GM12878 (cell line): ENCODE measurements around the gene ANK2. TPM values are rescaled to one million over a fixed set of nuclear protein-coding genes. Genes with fewer than 3 reads are reported as not detected.

ENCODE experiments used
- ATAC-seq: fragments of 200-7000 bp; cut with Tn5 transposase; 3 replicates; pipeline ENCODE4 v1.9.1; 2020; ENCODE audit warnings: mild to moderate bottlenecking, moderate library complexity
- BruUV-seq: library from RNA; stranded (reverse); fragments of 400-500 nt; replicated peaks from 2 replicates; lab custom pipeline; 2021; lab: Mats Ljungman, UMichigan
- CTCF ChIA-PET: fragments of 300-600 bp; sonication (Branson Sonifier 250); formaldehyde crosslinking; extraction: SDS; loops from one replicate; lab custom pipeline; 2021; ENCODE audit warnings: inconsistent platforms; lab: Yijun Ruan, JAX
- POLR2A ChIA-PET: fragments of 350-600 bp; formaldehyde crosslinking; extraction: SDS; loops from one replicate; lab custom pipeline; 2021; ENCODE audit warnings: inconsistent platforms; lab: Charles Lee
- RAD21 ChIA-PET: fragments of 300-600 bp; sonication (Branson Sonifier 250); formaldehyde crosslinking; loops from one replicate; lab custom pipeline; 2023; ENCODE audit warnings: antibody characterized with exemption; ENCODE audit not compliant: unreplicated experiment; lab: Charles Lee
- SMC1A ChIA-PET: fragments of 300-600 bp; sonication (Branson Sonifier 250); formaldehyde crosslinking; loops from one replicate; lab custom pipeline; 2023; ENCODE audit not compliant: unreplicated experiment, uncharacterized antibody; lab: Charles Lee
- DNase-seq: peaks from one replicate; pipeline ENCODE4 v3.0.0-alpha.2; 2011; ENCODE audit warnings: low read depth, low spot score
- FAIRE-seq: peaks from 3 replicates; lab custom pipeline; 2011; peaks lifted over from hg19 to GRCh38; lab: Jason Lieb, UNC
- H2AFZ ChIP-seq: 2 replicates; pipeline ENCODE4 v1.6.0; 2011; ENCODE audit warnings: low read depth, low read length, control low read depth; ENCODE audit not compliant: control insufficient read depth
- H3K27ac ChIP-seq: 2 replicates; pipeline ENCODE4 v1.5.1; 2011; ENCODE audit warnings: control low read depth; ENCODE audit not compliant: control insufficient read depth, insufficient read depth
- H3K27me3 ChIP-seq, 2 experiments: replicated peaks in 1 of 2; 2 replicates each; pipeline versions ENCODE4 v1.6.0 to v1.6.1; 2011; ENCODE audit warnings: low read length in 1 of 2; ENCODE audit not compliant: control insufficient read depth in 2 of 2, insufficient read depth in 2 of 2
- H3K36me3 ChIP-seq, 2 experiments: 2 replicates each; pipeline ENCODE4 v1.5.1; 2011; ENCODE audit warnings: low read length in 1 of 2; ENCODE audit not compliant: control insufficient read depth in 2 of 2, insufficient read depth in 2 of 2
- H3K4me1 ChIP-seq: 2 replicates; pipeline ENCODE4 v1.6.1; 2011; ENCODE audit warnings: mild to moderate bottlenecking, low read length, moderate library complexity, mixed read lengths; ENCODE audit not compliant: control insufficient read depth, insufficient read depth
- H3K4me2 ChIP-seq: 2 replicates; pipeline ENCODE4 v1.6.0; 2011; ENCODE audit warnings: control low read depth; ENCODE audit not compliant: control insufficient read depth, insufficient read depth
- H3K4me3 ChIP-seq: fragments of 200-600 bp; sonication (generic); 2 replicates; pipeline ENCODE4 v1.5.1; 2016
- H3K79me2 ChIP-seq: 2 replicates; pipeline ENCODE4 v1.6.0; 2011; ENCODE audit warnings: low read length; ENCODE audit not compliant: control insufficient read depth, insufficient read depth
- H3K9ac ChIP-seq: 2 replicates; pipeline ENCODE4 v1.8.0; 2011; ENCODE audit warnings: low read length, control low read depth, mixed read lengths; ENCODE audit not compliant: control insufficient read depth, insufficient read depth
- H3K9me3 ChIP-seq: replicated peaks from 3 replicates; pipeline ENCODE4 v1.5.1; 2011; ENCODE audit warnings: mild to moderate bottlenecking, low read length; ENCODE audit not compliant: control insufficient read depth, insufficient read depth
- H4K20me1 ChIP-seq: 2 replicates; pipeline ENCODE4 v1.6.0; 2011; ENCODE audit not compliant: control insufficient read depth, insufficient read depth
- ATF7 ChIP-seq: fragments of 450-650 bp; IDR thresholded peaks from 2 replicates; pipeline ENCODE4 v1.6.1; 2016; ENCODE audit warnings: low read depth, mild to moderate bottlenecking
- CTCF ChIP-seq, 3 experiments: IDR thresholded peaks in 2 of 3; conservative IDR thresholded peaks in 1 of 3; 2 replicates each; pipeline ENCODE4 v1.5.1; 2011; ENCODE audit warnings: low read depth in 3 of 3, low read length in 3 of 3, mild to moderate bottlenecking in 3 of 3, control low read depth in 2 of 3, moderate library complexity in 2 of 3, inconsistent platforms in 1 of 3, mixed read lengths in 1 of 3; ENCODE audit not compliant: control insufficient read depth in 2 of 3, insufficient read depth in 1 of 3; ENCODE audit errors: extremely low read depth in 1 of 3
- DPF2 ChIP-seq: fragments of 450-650 bp; IDR thresholded peaks from 2 replicates; pipeline ENCODE4 v1.6.1; 2017; ENCODE audit warnings: mild to moderate bottlenecking
- E2F4 ChIP-seq: IDR thresholded peaks from 2 replicates; pipeline ENCODE4 v1.6.1; 2012; ENCODE audit warnings: low read depth, low read length, improper control_type of control experiment
- GATAD2B ChIP-seq: fragments of 450-650 bp; conservative IDR thresholded peaks from 2 replicates; pipeline ENCODE4 v1.6.1; 2017; ENCODE audit warnings: low read depth, mild to moderate bottlenecking, moderate library complexity
- HDGF ChIP-seq: fragments of 450-650 bp; IDR thresholded peaks from 2 replicates; pipeline ENCODE4 v1.6.1; 2016; ENCODE audit warnings: antibody characterized with exemption
- MEF2B ChIP-seq: fragments of 450-650 bp; IDR thresholded peaks from 2 replicates; pipeline ENCODE4 v1.6.1; 2018; ENCODE audit warnings: mild to moderate bottlenecking, moderate library complexity; ENCODE audit not compliant: partially characterized antibody, poor library complexity, severe bottlenecking
- MTA3 ChIP-seq: IDR thresholded peaks from 2 replicates; pipeline ENCODE4 v1.6.1; 2012; ENCODE audit warnings: low read length, inconsistent platforms, borderline replicate concordance
- STAT1 ChIP-seq: fragments of 450-650 bp; conservative IDR thresholded peaks from 2 replicates; pipeline ENCODE4 v1.6.1; 2014; ENCODE audit warnings: antibody characterized with exemption, mild to moderate bottlenecking
- SUZ12 ChIP-seq: fragments of 200-600 bp; sonication (generic); IDR thresholded peaks from one replicate; pipeline ENCODE4 v1.6.1; 2018; ENCODE audit warnings: antibody characterized with exemption, mild to moderate bottlenecking; ENCODE audit not compliant: unreplicated experiment
- TCF12 ChIP-seq: IDR thresholded peaks from 2 replicates; pipeline ENCODE4 v1.6.1; 2011; ENCODE audit warnings: low read depth, mild to moderate bottlenecking, low read length
- ZNF622 ChIP-seq: fragments of 450-650 bp; IDR thresholded peaks from 2 replicates; pipeline ENCODE4 v1.6.1; 2017; ENCODE audit warnings: mild to moderate bottlenecking, inconsistent platforms
- WGBS: methylation state at CpG from one replicate; pipeline ENCODE4 v1.1.6; 2016; ENCODE audit warnings: low lambda C conversion rate; ENCODE audit not compliant: insufficient replicate concordance, insufficient coverage; ENCODE audit errors: missing lambda C conversion rate; 5-methylcytosine and 5-hydroxymethylcytosine counted together
- in situ Hi-C: fragments of 300-500 bp; cut with MboI; formaldehyde crosslinking; loops from 9 replicates; pipeline ENCODE4 v1.14.3; 2018; ENCODE audit warnings: mixed read lengths
- intact Hi-C: fragments of 100-400 bp; cut with micrococcal nuclease; formaldehyde crosslinking; loops from one replicate; pipeline ENCODE4 v1.14.2; 2022; ENCODE audit not compliant: unreplicated experiment
- polyA plus RNA-seq, 11 experiments: library from polyadenylated mRNA; depleted of rRNA in 4 of 11; unstranded in 6 of 11; stranded (reverse) in 5 of 11; fragments of >200 nt; fragmentation: Nextera tagmentation in 4 of 11; fragmentation: Illumina TruSeq in 1 of 11; extraction: Ambion mirVana in 4 of 11; extraction: Trizol in 1 of 11; gene quantifications; 1 replicate in 1 of 11; 2 replicates in 10 of 11; pipeline versions ENCODE4 v1.2.1 to v1.2.3, GENCODE V29; 2011 to 2016; ENCODE audit warnings: inconsistent platforms in 2 of 11, missing spikeins in 2 of 11, low read depth in 1 of 11
- total RNA-seq, 4 experiments: library from RNA; depleted of rRNA in 3 of 4; stranded (reverse); fragments of >200 nt in 3 of 4; fragmentation: Illumina TruSeq in 1 of 4; extraction: Trizol in 1 of 4; gene quantifications; 2 replicates each; pipeline versions ENCODE4 v1.2.1 to v1.2.3, GENCODE V29; 2013 to 2021
- TF ChIP-seq, protein P1 (sequence below): fragments of 450-650 bp; IDR thresholded peaks from 2 replicates; pipeline ENCODE4 v1.6.1; 2017; ENCODE audit warnings: borderline replicate concordance
- TF ChIP-seq, protein P2 (sequence below): IDR thresholded peaks from 2 replicates; pipeline ENCODE4 v1.6.1; 2011; ENCODE audit warnings: mild to moderate bottlenecking, low read depth, low read length, moderate library complexity; ENCODE audit not compliant: insufficient replicate concordance
- TF ChIP-seq, protein P3 (sequence below): fragments of 450-650 bp; IDR thresholded peaks from 2 replicates; pipeline ENCODE4 v1.6.1; 2017; ENCODE audit warnings: antibody characterized with exemption, mild to moderate bottlenecking, moderate library complexity

Gene ANK2
- total and polyA plus RNA-seq, 10 of the 15 experiments (the other 5 are each of a cell fraction or from before 2014, with no cell fraction given) = 1.6 to 13.0 (median 4.1) TPM

DNA sequence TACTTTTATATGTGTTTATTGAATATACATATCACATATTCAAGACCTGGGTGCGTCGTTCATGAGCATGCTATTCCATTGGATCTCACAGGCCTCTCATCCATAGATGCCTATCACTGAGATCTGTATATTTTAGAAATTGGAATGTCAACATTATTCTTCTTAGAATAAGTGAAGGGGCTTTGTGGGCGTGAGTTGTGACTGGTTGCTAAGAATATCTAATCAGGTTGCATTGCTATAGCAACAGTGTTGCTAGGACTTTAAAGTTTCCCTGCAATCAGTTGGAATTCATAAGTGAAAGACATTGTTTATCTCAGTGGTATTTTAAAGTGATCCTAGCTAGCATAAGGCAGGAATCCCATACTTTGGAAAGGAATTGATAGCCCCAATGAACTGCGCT lies 36.7 kb upstream of the ANK2 start (continued):
- no peak for TF ChIP-seq MEF2B
- no peak for TF ChIP-seq ZNF622
- no peak for TF ChIP-seq GATAD2B
- TF ChIP-seq SUZ12 = no peak
- no peak for TF ChIP-seq DPF2
- TF ChIP-seq, protein P1, sequence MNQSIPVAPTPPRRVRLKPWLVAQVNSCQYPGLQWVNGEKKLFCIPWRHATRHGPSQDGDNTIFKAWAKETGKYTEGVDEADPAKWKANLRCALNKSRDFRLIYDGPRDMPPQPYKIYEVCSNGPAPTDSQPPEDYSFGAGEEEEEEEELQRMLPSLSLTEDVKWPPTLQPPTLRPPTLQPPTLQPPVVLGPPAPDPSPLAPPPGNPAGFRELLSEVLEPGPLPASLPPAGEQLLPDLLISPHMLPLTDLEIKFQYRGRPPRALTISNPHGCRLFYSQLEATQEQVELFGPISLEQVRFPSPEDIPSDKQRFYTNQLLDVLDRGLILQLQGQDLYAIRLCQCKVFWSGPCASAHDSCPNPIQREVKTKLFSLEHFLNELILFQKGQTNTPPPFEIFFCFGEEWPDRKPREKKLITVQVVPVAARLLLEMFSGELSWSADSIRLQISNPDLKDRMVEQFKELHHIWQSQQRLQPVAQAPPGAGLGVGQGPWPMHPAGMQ = no peak

DNA sequence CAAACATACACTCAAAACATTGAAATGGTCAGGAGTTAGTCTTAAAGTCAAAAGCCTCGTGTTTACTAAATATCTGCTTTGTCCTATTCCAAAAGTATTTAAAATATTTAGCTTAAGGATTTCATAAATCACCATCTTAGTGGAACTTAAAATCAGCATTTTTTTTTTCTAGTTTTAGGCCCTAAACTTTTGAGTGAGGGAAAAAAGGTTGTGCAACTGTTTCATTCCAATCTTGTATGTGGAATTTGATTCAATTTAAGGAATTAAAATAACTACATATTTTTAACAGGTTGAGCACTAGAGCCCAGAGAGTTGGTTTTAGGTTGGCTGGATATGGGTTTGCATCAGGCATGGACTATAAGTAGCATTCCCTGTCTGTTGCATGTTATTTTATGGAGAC lies 35.7 kb upstream of the ANK2 start:
- FAIRE-seq = no peak
- TF ChIP-seq HDGF = no peak
- TF ChIP-seq, protein P2, sequence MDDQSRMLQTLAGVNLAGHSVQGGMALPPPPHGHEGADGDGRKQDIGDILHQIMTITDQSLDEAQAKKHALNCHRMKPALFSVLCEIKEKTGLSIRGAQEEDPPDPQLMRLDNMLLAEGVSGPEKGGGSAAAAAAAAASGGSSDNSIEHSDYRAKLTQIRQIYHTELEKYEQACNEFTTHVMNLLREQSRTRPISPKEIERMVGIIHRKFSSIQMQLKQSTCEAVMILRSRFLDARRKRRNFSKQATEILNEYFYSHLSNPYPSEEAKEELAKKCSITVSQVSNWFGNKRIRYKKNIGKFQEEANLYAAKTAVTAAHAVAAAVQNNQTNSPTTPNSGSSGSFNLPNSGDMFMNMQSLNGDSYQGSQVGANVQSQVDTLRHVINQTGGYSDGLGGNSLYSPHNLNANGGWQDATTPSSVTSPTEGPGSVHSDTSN = no peak
- TF ChIP-seq, protein P3, sequence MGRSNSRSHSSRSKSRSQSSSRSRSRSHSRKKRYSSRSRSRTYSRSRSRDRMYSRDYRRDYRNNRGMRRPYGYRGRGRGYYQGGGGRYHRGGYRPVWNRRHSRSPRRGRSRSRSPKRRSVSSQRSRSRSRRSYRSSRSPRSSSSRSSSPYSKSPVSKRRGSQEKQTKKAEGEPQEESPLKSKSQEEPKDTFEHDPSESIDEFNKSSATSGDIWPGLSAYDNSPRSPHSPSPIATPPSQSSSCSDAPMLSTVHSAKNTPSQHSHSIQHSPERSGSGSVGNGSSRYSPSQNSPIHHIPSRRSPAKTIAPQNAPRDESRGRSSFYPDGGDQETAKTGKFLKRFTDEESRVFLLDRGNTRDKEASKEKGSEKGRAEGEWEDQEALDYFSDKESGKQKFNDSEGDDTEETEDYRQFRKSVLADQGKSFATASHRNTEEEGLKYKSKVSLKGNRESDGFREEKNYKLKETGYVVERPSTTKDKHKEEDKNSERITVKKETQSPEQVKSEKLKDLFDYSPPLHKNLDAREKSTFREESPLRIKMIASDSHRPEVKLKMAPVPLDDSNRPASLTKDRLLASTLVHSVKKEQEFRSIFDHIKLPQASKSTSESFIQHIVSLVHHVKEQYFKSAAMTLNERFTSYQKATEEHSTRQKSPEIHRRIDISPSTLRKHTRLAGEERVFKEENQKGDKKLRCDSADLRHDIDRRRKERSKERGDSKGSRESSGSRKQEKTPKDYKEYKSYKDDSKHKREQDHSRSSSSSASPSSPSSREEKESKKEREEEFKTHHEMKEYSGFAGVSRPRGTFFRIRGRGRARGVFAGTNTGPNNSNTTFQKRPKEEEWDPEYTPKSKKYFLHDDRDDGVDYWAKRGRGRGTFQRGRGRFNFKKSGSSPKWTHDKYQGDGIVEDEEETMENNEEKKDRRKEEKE = no peak
- TF ChIP-seq MTA3 = no peak
- TF ChIP-seq STAT1 = no peak
- no peak for TF ChIP-seq ATF7
- TF ChIP-seq CTCF (IDR thresholded peaks at IDR 0.05 in 2 of 3, conservative IDR thresholded peaks at IDR 0.05 in 1 of 3; ENCODE audit: control insufficient read depth in 2 of 3, extremely low read depth in 1 of 3, insufficient read depth in 1 of 3, low read depth in 3 of 3, low read length in 3 of 3) = no peak
- no peak for TF ChIP-seq TCF12
- TF ChIP-seq E2F4 = no peak

More for the DNA sequence above, 35.7 kb upstream of the ANK2 start:
- no peak for DNase-seq
- H3K4me3 ChIP-seq = no peak overlapping the region
- ChIA-PET RAD21 (interaction anchor here (0.7 kb wide), 1 partner anchor 1374 kb away, joined by 3 read pairs; no protein-coding TSS in a partner anchor), POLR2A (no interaction called here), SMC1A (interaction anchor here (1.7 to 3.1 kb wide), 2 partner anchors 10 to 14 kb away, joined by 4 to 9 read pairs; no protein-coding TSS in a partner anchor), CTCF (interaction anchor here (1.1 to 1.6 kb wide), 2 partner anchors 39 to 62 kb away, joined by 3 to 5 read pairs; no protein-coding TSS in a partner anchor)
- no peaks in the 10 kb centered on the region for H3K79me2 ChIP-seq
- BruUV-seq = no TSS peak
- H3K27me3 ChIP-seq = no peaks in the 10 kb centered on the region
- intact Hi-C loops (no loop called here), in situ Hi-C loops (no loop called here)
- no peak overlapping the region for H2AFZ ChIP-seq
- no peak for ATAC-seq
- no peaks in the 10 kb centered on the region for H4K20me1 ChIP-seq
- H3K9me3 ChIP-seq = no peaks in the 10 kb centered on the region
- H3K4me1 ChIP-seq = no peaks in the 10 kb centered on the region
- no peaks in the 10 kb centered on the region for H3K36me3 ChIP-seq
- no peak overlapping the region for H3K27ac ChIP-seq
- no peak overlapping the region for H3K4me2 ChIP-seq
- H3K9ac ChIP-seq = no peak overlapping the region
- 0% methylated on average over 1 of the region's 1 CpG for WGBS
